ENCODE measurements around the gene OTUD5. TPM values are rescaled to one million over a fixed set of nuclear protein-coding genes. Genes with fewer than 3 reads are reported as not detected.

Gene OTUD5
- total and polyA plus RNA-seq, 7 donors = 17.5 to 38.7 (median 28.3) TPM

DNA sequence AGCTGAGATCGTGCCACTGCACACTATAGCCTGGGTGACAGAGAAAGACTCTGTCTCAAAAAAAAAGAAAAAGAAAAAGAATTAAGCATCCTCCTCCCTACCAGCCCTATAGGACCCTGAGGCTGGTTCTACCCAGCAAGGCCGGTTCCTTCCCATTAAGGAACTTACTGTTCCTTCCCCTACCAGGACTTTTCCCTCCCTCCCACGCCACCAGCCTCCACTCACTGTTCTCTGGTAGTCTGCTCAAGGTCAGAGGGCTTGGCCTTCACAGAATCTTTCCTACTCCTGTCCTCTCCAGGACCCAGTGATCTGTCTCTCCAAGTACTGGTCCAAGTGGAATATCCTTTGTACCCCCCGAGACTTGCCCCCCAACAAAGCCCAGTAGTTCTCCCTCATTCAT, 43.2 kb upstream of the OTUD5 start:
- TF ChIP-seq, protein P1, sequence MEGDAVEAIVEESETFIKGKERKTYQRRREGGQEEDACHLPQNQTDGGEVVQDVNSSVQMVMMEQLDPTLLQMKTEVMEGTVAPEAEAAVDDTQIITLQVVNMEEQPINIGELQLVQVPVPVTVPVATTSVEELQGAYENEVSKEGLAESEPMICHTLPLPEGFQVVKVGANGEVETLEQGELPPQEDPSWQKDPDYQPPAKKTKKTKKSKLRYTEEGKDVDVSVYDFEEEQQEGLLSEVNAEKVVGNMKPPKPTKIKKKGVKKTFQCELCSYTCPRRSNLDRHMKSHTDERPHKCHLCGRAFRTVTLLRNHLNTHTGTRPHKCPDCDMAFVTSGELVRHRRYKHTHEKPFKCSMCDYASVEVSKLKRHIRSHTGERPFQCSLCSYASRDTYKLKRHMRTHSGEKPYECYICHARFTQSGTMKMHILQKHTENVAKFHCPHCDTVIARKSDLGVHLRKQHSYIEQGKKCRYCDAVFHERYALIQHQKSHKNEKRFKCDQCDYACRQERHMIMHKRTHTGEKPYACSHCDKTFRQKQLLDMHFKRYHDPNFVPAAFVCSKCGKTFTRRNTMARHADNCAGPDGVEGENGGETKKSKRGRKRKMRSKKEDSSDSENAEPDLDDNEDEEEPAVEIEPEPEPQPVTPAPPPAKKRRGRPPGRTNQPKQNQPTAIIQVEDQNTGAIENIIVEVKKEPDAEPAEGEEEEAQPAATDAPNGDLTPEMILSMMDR (IDR thresholded peaks at IDR 0.05) = no peak
- peaks cover 0 to 32% of the 10 kb centered on the region in 2 donors for H3K36me3 ChIP-seq (ENCODE audit: insufficient read depth in 1 of 2, low read depth in 1 of 2)
- H3K4me3 ChIP-seq = no peak overlapping the region
- ATAC-seq = no peak
- WGBS, 3 donors = 73 to 100% (median 97%) methylated on average over 3 to 4 of the region's 4 CpGs
- intact Hi-C loops (cut with DNase I) = loop anchor here (5.0 kb wide), 2 partner anchors 37 to 42 kb away; partner anchors contain the start of gene TFE3 (in 1 of the 2)
- H3K27ac ChIP-seq = no peak overlapping the region
- H3K9me3 ChIP-seq = no peaks in the 10 kb centered on the region
- no peaks in the 10 kb centered on the region for H3K4me1 ChIP-seq
- H3K27me3 ChIP-seq (ENCODE audit: insufficient read depth in 3 of 3, low read length in 2 of 3) = no peaks in the 10 kb centered on the region
- DNase-seq = no peak

DNA sequence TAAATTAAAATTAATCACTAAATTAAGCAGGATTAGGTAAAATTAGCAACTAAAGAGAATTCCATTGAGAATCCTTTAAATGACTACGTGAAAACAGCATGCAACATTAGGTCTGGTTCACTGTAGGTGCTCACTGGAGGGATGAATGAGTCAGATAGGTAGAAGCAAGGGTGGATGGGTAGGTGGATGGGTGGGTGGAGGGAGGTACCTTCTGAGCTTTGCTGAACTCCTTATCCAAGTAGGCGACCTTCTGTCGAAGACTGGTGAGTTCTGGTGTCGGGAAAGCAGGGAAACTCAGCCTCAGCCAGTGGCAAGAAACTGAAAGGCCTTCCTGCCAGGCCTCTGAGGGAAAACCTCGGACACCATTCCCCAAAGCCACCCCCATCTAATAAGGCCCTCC, 41.6 kb upstream of the OTUD5 start:
- no peak overlapping the region for H3K4me3 ChIP-seq
- TF ChIP-seq, protein P1 (IDR thresholded peaks at IDR 0.05) = no peak
- WGBS, 3 donors = 78 to 96% (median 89%) methylated on average over 5 of the region's 5 CpGs
- no peaks in the 10 kb centered on the region for H3K9me3 ChIP-seq
- H3K36me3 ChIP-seq (ENCODE audit: insufficient read depth in 1 of 2, low read depth in 1 of 2) = peaks cover 0 to 44% of the 10 kb centered on the region in 2 donors
- no peak for DNase-seq
- ATAC-seq = no peak
- no peak overlapping the region for H3K27ac ChIP-seq
- no peaks in the 10 kb centered on the region for H3K4me1 ChIP-seq
- no peaks in the 10 kb centered on the region for H3K27me3 ChIP-seq (ENCODE audit: insufficient read depth in 3 of 3, low read length in 2 of 3)
- intact Hi-C loops (cut with DNase I) = no loop called here

DNA sequence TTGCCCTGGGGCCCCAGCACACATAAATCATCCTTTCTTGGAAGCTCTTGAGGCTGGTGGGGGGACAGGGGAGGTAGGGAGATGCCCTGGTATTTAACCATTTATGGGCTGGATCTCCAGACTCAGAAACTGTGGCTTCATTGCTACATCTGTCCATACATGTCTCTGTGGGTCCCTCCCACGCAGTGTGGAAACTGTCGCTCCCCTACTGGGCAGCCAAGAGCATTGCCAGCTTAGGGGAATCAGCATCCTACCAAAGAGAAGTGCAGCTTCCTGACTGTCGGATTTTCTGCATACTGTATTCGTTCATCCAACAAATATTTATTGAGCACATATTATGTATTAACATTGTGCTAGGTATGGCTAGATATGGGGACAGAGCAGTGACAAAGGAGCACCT, 41.0 kb upstream of the OTUD5 start:
- no peaks in the 10 kb centered on the region for H3K4me1 ChIP-seq
- intact Hi-C loops (cut with DNase I) = no loop called here
- peaks cover 0 to 48% of the 10 kb centered on the region in 2 donors for H3K36me3 ChIP-seq (ENCODE audit: insufficient read depth in 1 of 2, low read depth in 1 of 2)
- no peaks in the 10 kb centered on the region for H3K9me3 ChIP-seq
- no peak overlapping the region for H3K27ac ChIP-seq
- ATAC-seq (no peak), DNase-seq (no peak)
- no peak overlapping the region for H3K4me3 ChIP-seq
- TF ChIP-seq, protein P1 (IDR thresholded peaks at IDR 0.05) = no peak
- 92 to 96% (median 92%) methylated on average over 4 of the region's 4 CpGs for WGBS, 3 donors
- H3K27me3 ChIP-seq (ENCODE audit: insufficient read depth in 3 of 3, low read length in 2 of 3) = peaks cover 0 to 3% (median 0%) of the 10 kb centered on the region in 3 donors

DNA sequence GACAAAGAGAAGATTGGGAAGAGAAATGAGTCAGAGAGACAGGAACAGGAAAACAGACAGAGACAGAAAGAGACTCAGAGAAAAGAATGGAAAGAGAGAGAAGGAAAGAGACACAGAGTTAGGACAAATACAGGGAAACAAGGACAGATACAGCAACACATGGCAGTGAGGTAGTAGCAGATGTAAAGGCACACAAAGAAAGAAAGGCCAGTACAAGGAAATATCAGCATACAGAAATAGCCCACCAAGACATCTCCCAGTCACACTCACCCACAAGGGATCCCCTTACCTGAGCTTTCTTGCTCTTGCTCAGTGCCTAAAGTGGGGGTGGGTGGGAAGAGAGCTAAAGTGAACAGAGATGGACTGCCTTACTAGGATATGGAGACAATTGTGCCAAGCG, 40.5 kb upstream of the OTUD5 start:
- Histone ChIP-seq H3K27me3 (ENCODE audit: insufficient read depth in 3 of 3, low read length in 2 of 3) (peaks cover 0 to 3% (median 0%) of the 10 kb centered on the region in 3 donors), H3K4me3 (no peak overlapping the region), H3K9me3 (no peaks in the 10 kb centered on the region), H3K36me3 (ENCODE audit: insufficient read depth in 1 of 2, low read depth in 1 of 2) (peaks cover 0 to 53% of the 10 kb centered on the region in 2 donors), H3K27ac (no peak overlapping the region), H3K4me1 (no peaks in the 10 kb centered on the region)
- DNase-seq (no peak), ATAC-seq (no peak)
- WGBS, 3 donors = 40 to 93% (median 93%) methylated on average over 1 of the region's 1 CpG
- TF ChIP-seq, protein P1 (IDR thresholded peaks at IDR 0.05) = no peak
- intact Hi-C loops (cut with DNase I) = no loop called here

DNA sequence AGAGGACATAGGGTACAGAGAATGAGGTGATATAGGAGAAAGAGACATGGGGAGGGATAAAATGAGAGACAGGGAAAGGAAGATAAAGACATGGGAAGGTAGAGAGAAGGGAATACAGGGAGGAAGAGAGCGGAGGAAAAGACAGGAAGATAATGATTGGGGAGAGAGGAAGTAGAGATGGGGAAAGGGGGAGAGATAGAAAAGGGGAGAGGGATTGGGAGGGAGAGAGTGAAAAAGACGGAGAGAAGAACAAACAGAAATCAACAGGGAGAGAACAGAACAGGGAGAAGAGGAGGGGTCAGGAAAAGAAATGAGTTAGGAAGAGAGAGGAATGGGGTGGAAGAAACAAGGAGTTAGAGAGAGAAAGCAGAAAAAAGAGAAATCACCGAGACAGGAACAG, 40.0 kb upstream of the OTUD5 start:
- Histone ChIP-seq H3K27me3 (ENCODE audit: insufficient read depth in 3 of 3, low read length in 2 of 3) (peaks cover 0 to 3% (median 0%) of the 10 kb centered on the region in 3 donors), H3K36me3 (ENCODE audit: insufficient read depth in 1 of 2, low read depth in 1 of 2) (peaks cover 0 to 57% of the 10 kb centered on the region in 2 donors), H3K4me3 (no peak overlapping the region), H3K27ac (no peak overlapping the region), H3K4me1 (no peaks in the 10 kb centered on the region), H3K9me3 (no peaks in the 10 kb centered on the region)
- TF ChIP-seq, protein P1 (IDR thresholded peaks at IDR 0.05) = no peak
- DNase-seq = no peak
- WGBS, 3 donors = 85 to 100% (median 99%) methylated on average over 3 of the region's 3 CpGs
- intact Hi-C loops (cut with DNase I) = no loop called here
- ATAC-seq = no peak
